ENCODE data around the gene CCDC91. TPM values are rescaled to one million over a fixed set of nuclear protein-coding genes. Genes with fewer than 3 reads are reported as not detected.

Gene CCDC91
- total and polyA plus RNA-seq, 2 of the 4 experiments (the other 2 are of a cell fraction): 8.6 to 14.7 TPM

DNA sequence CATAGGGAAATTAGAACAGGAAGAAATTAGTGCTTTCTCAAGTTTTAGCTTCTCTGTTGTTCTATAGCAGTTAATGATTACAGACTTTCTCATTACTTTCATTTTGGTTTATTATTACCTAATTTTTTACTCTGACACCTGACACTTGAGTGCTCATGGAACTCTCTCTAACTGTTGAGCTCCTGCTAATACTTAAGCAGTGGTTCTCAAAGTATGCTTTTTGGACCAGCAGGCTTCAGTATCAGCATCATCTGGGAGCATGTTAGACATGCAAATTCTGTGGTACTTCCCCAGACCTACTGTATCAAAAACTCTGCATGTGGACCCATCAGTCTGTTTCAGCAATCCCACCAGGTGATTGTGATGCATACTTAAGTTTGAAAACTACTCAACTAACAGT, 235.3 kb downstream of the CCDC91 start:
- H3K79me1 ChIP-seq (ENCODE audit: low read depth in 1 of 2, low read length in 2 of 2): no peaks in the 10 kb centered on the region
- H3K9me1 ChIP-seq (ENCODE audit: insufficient read depth, low read length): no peaks in the 10 kb centered on the region
- 0 out of 2 replicates have a peak, but pooled peaks cover 1% of the 10 kb centered on the region for H3K4me1 ChIP-seq (ENCODE audit: control insufficient read depth, insufficient read depth, low read length)
- H3K9me3 ChIP-seq (ENCODE audit: control insufficient read depth, insufficient read depth, low read length): peaks cover 2% of the 10 kb centered on the region; the same call in 1 of the 2 replicates
- no peak overlapping the region for H2BK20ac ChIP-seq (ENCODE audit: low read depth, low read length)
- H4K91ac ChIP-seq (ENCODE audit: insufficient read depth, low read depth, low read length): no peak overlapping the region
- no peak overlapping the region for H2AK9ac ChIP-seq (replicated peaks; ENCODE audit: low read depth, low read length, poor library complexity)
- TF ChIP-seq, protein P1, sequence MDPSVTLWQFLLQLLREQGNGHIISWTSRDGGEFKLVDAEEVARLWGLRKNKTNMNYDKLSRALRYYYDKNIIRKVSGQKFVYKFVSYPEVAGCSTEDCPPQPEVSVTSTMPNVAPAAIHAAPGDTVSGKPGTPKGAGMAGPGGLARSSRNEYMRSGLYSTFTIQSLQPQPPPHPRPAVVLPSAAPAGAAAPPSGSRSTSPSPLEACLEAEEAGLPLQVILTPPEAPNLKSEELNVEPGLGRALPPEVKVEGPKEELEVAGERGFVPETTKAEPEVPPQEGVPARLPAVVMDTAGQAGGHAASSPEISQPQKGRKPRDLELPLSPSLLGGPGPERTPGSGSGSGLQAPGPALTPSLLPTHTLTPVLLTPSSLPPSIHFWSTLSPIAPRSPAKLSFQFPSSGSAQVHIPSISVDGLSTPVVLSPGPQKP (IDR thresholded peaks at IDR 0.05; ENCODE audit: borderline replicate concordance, low read depth, low read length): no peak
- no peak for TF ChIP-seq MXI1 (IDR thresholded peaks at IDR 0.05; ENCODE audit: borderline replicate concordance, low read depth, low read length)
- no peak for TF ChIP-seq BHLHE40 (IDR thresholded peaks at IDR 0.05; ENCODE audit: low read depth, low read length)
- TF ChIP-seq RAD21 (IDR thresholded peaks at IDR 0.05; ENCODE audit: low read length): no peak
- no peak for TF ChIP-seq NFE2L2 (IDR thresholded peaks at IDR 0.05; ENCODE audit: low read depth, low read length)
- TF ChIP-seq RFX5 (IDR thresholded peaks at IDR 0.05; ENCODE audit: low read depth, low read length): no peak
- TF ChIP-seq SMC3 (IDR thresholded peaks at IDR 0.05; ENCODE audit: low read depth, low read length): no peak
- no peak for TF ChIP-seq MAFK (IDR thresholded peaks at IDR 0.05; ENCODE audit: low read depth, low read length)
- no peak for TF ChIP-seq CHD1 (IDR thresholded peaks at IDR 0.05; ENCODE audit: low read depth, low read length)
- no peak for TF ChIP-seq MAZ (IDR thresholded peaks at IDR 0.05; ENCODE audit: borderline replicate concordance, low read depth, low read length)
- no peak for TF ChIP-seq RCOR1 (IDR thresholded peaks at IDR 0.05; ENCODE audit: insufficient replicate concordance, low read length)
- TF ChIP-seq, protein P2, sequence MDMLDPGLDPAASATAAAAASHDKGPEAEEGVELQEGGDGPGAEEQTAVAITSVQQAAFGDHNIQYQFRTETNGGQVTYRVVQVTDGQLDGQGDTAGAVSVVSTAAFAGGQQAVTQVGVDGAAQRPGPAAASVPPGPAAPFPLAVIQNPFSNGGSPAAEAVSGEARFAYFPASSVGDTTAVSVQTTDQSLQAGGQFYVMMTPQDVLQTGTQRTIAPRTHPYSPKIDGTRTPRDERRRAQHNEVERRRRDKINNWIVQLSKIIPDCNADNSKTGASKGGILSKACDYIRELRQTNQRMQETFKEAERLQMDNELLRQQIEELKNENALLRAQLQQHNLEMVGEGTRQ (IDR thresholded peaks at IDR 0.05; ENCODE audit: low read depth, low read length): no peak
- TF ChIP-seq FOS (IDR thresholded peaks at IDR 0.05; ENCODE audit: low read depth, low read length): no peak
- TF ChIP-seq, protein P3, sequence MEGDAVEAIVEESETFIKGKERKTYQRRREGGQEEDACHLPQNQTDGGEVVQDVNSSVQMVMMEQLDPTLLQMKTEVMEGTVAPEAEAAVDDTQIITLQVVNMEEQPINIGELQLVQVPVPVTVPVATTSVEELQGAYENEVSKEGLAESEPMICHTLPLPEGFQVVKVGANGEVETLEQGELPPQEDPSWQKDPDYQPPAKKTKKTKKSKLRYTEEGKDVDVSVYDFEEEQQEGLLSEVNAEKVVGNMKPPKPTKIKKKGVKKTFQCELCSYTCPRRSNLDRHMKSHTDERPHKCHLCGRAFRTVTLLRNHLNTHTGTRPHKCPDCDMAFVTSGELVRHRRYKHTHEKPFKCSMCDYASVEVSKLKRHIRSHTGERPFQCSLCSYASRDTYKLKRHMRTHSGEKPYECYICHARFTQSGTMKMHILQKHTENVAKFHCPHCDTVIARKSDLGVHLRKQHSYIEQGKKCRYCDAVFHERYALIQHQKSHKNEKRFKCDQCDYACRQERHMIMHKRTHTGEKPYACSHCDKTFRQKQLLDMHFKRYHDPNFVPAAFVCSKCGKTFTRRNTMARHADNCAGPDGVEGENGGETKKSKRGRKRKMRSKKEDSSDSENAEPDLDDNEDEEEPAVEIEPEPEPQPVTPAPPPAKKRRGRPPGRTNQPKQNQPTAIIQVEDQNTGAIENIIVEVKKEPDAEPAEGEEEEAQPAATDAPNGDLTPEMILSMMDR (conservative IDR thresholded peaks at IDR 0.05; ENCODE audit: low read depth, low read length): no peak
- TF ChIP-seq CEBPB (IDR thresholded peaks at IDR 0.05; ENCODE audit: low read depth, low read length): no peak
- TF ChIP-seq POLR2A (IDR thresholded peaks at IDR 0.05; ENCODE audit: low read depth, low read length): no peak
- no TSS peak for BruUV-seq (replicated peaks)
- POLR2A ChIA-PET (ENCODE audit: unreplicated experiment): no interaction called here
- no peak for ATAC-seq (ENCODE audit: low read depth)
- CTCF ChIA-PET: interaction anchor here (0.6 kb wide), 1 partner anchor 55 kb away, joined by 3 read pairs; no protein-coding TSS in a partner anchor
- no peak overlapping the region for H2AFZ ChIP-seq (replicated peaks; ENCODE audit: low read length, poor library complexity)
- H2BK120ac ChIP-seq (ENCODE audit: low read depth, low read length): no peak overlapping the region
- H3K23ac ChIP-seq (ENCODE audit: low read depth, low read length): no peak overlapping the region
- H3K27me3 ChIP-seq (ENCODE audit: control insufficient read depth, insufficient read depth, low read length): no peaks in the 10 kb centered on the region
- H3K18ac ChIP-seq (ENCODE audit: low read depth, low read length): no peak overlapping the region
- H3K4me3 ChIP-seq (ENCODE audit: insufficient read depth, low read depth, low read length): no peak overlapping the region
- dilution Hi-C loops (cut with HindIII; ENCODE audit: low sequenced_read_pairs, unreplicated experiment) (no loop called here), in situ Hi-C loops (cut with MboI; ENCODE audit: low sequenced_read_pairs) (no loop called here), intact Hi-C loops (cut with micrococcal nuclease) (no loop called here)
- H3K27ac ChIP-seq (ENCODE audit: insufficient read depth, low read length): no peak overlapping the region
- no peak overlapping the region; the same call in 1 of the 2 replicates for H3K14ac ChIP-seq (replicated peaks; ENCODE audit: low read depth, low read length)
- no peak overlapping the region for H4K8ac ChIP-seq (ENCODE audit: low read depth in 2 of 2, low read length in 2 of 2)
- H2BK15ac ChIP-seq (ENCODE audit: low read depth, low read length): no peak overlapping the region
- H2AK5ac ChIP-seq (ENCODE audit: low read depth, low read length): no peak overlapping the region
- no peak overlapping the region for H2BK5ac ChIP-seq (ENCODE audit: low read depth, low read length, poor library complexity, severe bottlenecking)
- no peaks in the 10 kb centered on the region for H3K36me3 ChIP-seq (ENCODE audit: control insufficient read depth, insufficient read depth, low read length)
- no peak overlapping the region for H4K5ac ChIP-seq (ENCODE audit: low read depth, low read length)
- H4K20me1 ChIP-seq (ENCODE audit: insufficient read depth, low read length): no peaks in the 10 kb centered on the region
- H3K4ac ChIP-seq (ENCODE audit: low read depth, low read length): no peak overlapping the region
- no peak overlapping the region for H3K9ac ChIP-seq (ENCODE audit: low read depth, low read length)
- H3K56ac ChIP-seq (ENCODE audit: extremely low read depth, insufficient read depth, low read length): no peak overlapping the region
- DNase-seq: no peak
- no peak overlapping the region for H3K4me2 ChIP-seq (ENCODE audit: low read depth, low read length)

All from IMR-90 (cell line).